ENCODE data around the gene PLP1.

DNA sequence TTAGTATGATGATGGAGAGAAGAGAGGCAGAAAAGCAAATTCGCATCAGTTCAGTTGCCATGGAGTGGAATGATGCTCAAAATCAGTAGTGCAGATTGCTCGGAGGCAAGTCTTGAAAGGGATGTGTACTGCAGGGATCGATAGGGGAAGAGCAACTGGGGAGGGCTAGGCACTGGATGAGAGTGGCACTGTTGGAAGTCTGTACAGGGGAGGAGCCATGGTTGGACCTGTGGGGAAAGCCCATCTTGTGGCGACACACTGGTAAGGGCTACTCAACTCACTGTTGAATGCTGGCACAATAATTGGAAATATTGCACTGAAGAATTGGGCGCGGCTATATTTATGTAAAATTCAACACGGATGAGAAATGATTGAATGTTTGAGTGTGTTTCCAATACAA is 54.2 kb downstream of the PLP1 start:
- no peak for TF ChIP-seq POLR2AphosphoS5 (IDR thresholded peaks at IDR 0.05)
- TF ChIP-seq, protein P1, sequence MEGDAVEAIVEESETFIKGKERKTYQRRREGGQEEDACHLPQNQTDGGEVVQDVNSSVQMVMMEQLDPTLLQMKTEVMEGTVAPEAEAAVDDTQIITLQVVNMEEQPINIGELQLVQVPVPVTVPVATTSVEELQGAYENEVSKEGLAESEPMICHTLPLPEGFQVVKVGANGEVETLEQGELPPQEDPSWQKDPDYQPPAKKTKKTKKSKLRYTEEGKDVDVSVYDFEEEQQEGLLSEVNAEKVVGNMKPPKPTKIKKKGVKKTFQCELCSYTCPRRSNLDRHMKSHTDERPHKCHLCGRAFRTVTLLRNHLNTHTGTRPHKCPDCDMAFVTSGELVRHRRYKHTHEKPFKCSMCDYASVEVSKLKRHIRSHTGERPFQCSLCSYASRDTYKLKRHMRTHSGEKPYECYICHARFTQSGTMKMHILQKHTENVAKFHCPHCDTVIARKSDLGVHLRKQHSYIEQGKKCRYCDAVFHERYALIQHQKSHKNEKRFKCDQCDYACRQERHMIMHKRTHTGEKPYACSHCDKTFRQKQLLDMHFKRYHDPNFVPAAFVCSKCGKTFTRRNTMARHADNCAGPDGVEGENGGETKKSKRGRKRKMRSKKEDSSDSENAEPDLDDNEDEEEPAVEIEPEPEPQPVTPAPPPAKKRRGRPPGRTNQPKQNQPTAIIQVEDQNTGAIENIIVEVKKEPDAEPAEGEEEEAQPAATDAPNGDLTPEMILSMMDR (IDR thresholded peaks at IDR 0.05), result no peak
- TF ChIP-seq POLR2A (IDR thresholded peaks at IDR 0.05), result no peak
- TF ChIP-seq EP300 (IDR thresholded peaks at IDR 0.05), result no peak
